H1 (cell line): ENCODE measurements around the gene RTKN2. TPM values are rescaled to one million over a fixed set of nuclear protein-coding genes. Genes with fewer than 3 reads are reported as not detected.

Experiments
- BACH1 ChIP-seq: IDR thresholded peaks from 2 replicates; pipeline ENCODE4 v1.6.1; 2012; ENCODE audit warnings: low read length, improper control_type of control experiment
- CBX5 ChIP-seq: fragments of 300-800, 300-1000 bp; sonication (generic); IDR thresholded peaks from 2 replicates; pipeline ENCODE4 v1.7.1; 2016; ENCODE audit warnings: antibody characterized with exemption, low read length, low read depth
- EZH2 ChIP-seq: fragments of 200-600 bp; sonication (generic); IDR thresholded peaks from 2 replicates; pipeline ENCODE4 v1.7.1; 2012; ENCODE audit warnings: low read depth, mild to moderate bottlenecking, moderate library complexity, low read length, inconsistent platforms; ENCODE audit not compliant: severe bottlenecking
- JUN ChIP-seq: IDR thresholded peaks from 2 replicates; pipeline ENCODE4 v1.6.1; 2011; ENCODE audit warnings: low read depth, mild to moderate bottlenecking, improper control_type of control experiment, low read length
- SIN3A ChIP-seq, 2 experiments: IDR thresholded peaks in 1 of 2; conservative IDR thresholded peaks in 1 of 2; 2 replicates each; pipeline ENCODE4 v1.6.1; 2011 to 2012; ENCODE audit warnings: low read length in 2 of 2, improper control_type of control experiment in 1 of 2, low read depth in 1 of 2, mild to moderate bottlenecking in 1 of 2
- SIX5 ChIP-seq: IDR thresholded peaks from 2 replicates; pipeline ENCODE4 v1.6.1; 2011; ENCODE audit warnings: mild to moderate bottlenecking, low read depth, low read length
- polyA plus RNA-seq, 7 experiments: library from polyadenylated mRNA; depleted of rRNA in 3 of 7; stranded (reverse) in 5 of 7; unstranded in 2 of 7; fragments of >200 nt in 5 of 7; fragments of 200-250 nt in 2 of 7; gene quantifications; 1 replicate in 5 of 7; 2 replicates in 1 of 7; 4 replicates in 1 of 7; pipeline versions ENCODE4 v1.2.1 to v1.2.3, GENCODE V29; 2011 to 2013; ENCODE audit warnings: missing spikeins in 2 of 7, mixed read lengths in 2 of 7
- total RNA-seq: library from RNA; stranded (reverse); fragmentation: NEBNext Ultra II Directional; extraction: Animal tissue kit (Norgen Biotek cat#: 25700); gene quantifications from 2 replicates; pipeline ENCODE4 v1.2.1, GENCODE V29; 2021

RTKN2 gene
- total and polyA plus RNA-seq, 2 of the 8 experiments (the other 6 are each of a cell fraction or from before 2014, with no cell fraction given) = 5.1 to 24.6 TPM

GRCh38 chr10:62305813-62306212, 37.2 kb upstream of the RTKN2 start (continued):
- TF ChIP-seq SIX5 (no peak), EZH2 (no peak), CBX5 (no peak), JUN (no peak), SIN3A (conservative IDR thresholded peaks at IDR 0.05 in 1 of 2, IDR thresholded peaks at IDR 0.05 in 1 of 2; ENCODE audit: low read depth in 1 of 2, low read length in 2 of 2) (no peak), BACH1 (no peak)
